H1 (cell line): ENCODE data around the gene ARHGAP42. TPM values are rescaled to one million over a fixed set of nuclear protein-coding genes. Genes with fewer than 3 reads are reported as not detected.

Source experiments
- CTCF ChIA-PET: fragments of 300-600 bp; sonication (Branson Sonifier 250); formaldehyde crosslinking; loops from one replicate; lab custom pipeline; 2021; ENCODE audit not compliant: partially characterized antibody; lab: Charles Lee
- POLR2A ChIA-PET: fragments of 300-600 bp; sonication (Branson Sonifier 250); formaldehyde crosslinking; loops from one replicate; lab custom pipeline; 2021; ENCODE audit warnings: inconsistent platforms; ENCODE audit not compliant: partially characterized antibody; lab: Charles Lee
- DNase-seq, 2 experiments: peaks; one replicate each; pipeline versions ENCODE4 v3.0.0 to v3.0.0-alpha.2; 2010 to 2022; ENCODE audit warnings: low spot score in 2 of 2, low read depth in 1 of 2, mixed read lengths in 1 of 2
- FAIRE-seq: peaks from 2 replicates; lab custom pipeline; 2011; peaks lifted over from hg19 to GRCh38; lab: Jason Lieb, UNC
- H2AFZ ChIP-seq: 2 replicates; pipeline ENCODE4 v1.8.1; 2012; ENCODE audit warnings: low read length, inconsistent platforms
- H2AK5ac ChIP-seq: 2 replicates; pipeline ENCODE4 v1.6.1; 2013; ENCODE audit warnings: low read depth, low read length
- H2BK120ac ChIP-seq: replicated peaks from 2 replicates; pipeline ENCODE3; 2013; ENCODE audit warnings: low read depth, low read length, inconsistent platforms
- H2BK12ac ChIP-seq: 2 replicates; pipeline ENCODE4 v1.6.1; 2013; ENCODE audit warnings: low read depth, low read length
- H2BK15ac ChIP-seq: 2 replicates; pipeline ENCODE4 v1.6.1; 2013; ENCODE audit warnings: low read length
- H2BK20ac ChIP-seq: 2 replicates; pipeline ENCODE4 v1.6.1; 2013; ENCODE audit warnings: low read length
- H2BK5ac ChIP-seq: 2 replicates; pipeline ENCODE4 v1.6.1; 2013; ENCODE audit warnings: low read depth, low read length
- H3K14ac ChIP-seq: 2 replicates; pipeline ENCODE4 v1.6.1; 2013; ENCODE audit warnings: inconsistent platforms; ENCODE audit not compliant: insufficient read length
- H3K18ac ChIP-seq: 2 replicates; pipeline ENCODE4 v1.6.1; 2013; ENCODE audit warnings: low read length; ENCODE audit errors: extremely low read depth
- H3K23ac ChIP-seq: 2 replicates; pipeline ENCODE4 v1.6.1; 2013; ENCODE audit warnings: inconsistent platforms; ENCODE audit not compliant: insufficient read length
- H3K23me2 ChIP-seq: 2 replicates; pipeline ENCODE4 v1.6.1; 2013; ENCODE audit warnings: low read depth, low read length
- H3K27ac ChIP-seq: 2 replicates; pipeline ENCODE4 v1.6.1; 2011; ENCODE audit warnings: low read depth, low read length, inconsistent platforms
- H3K27me3 ChIP-seq, 4 experiments: replicated peaks in 1 of 4; 1 replicate in 1 of 4; 2 replicates in 3 of 4; pipeline versions ENCODE4 v1.6.1 to v1.8.1; 2011 to 2013; ENCODE audit warnings: low read length in 3 of 4, mild to moderate bottlenecking in 3 of 4, inconsistent platforms in 2 of 4, mixed read lengths in 2 of 4, moderate library complexity in 1 of 4; ENCODE audit not compliant: control insufficient read depth in 3 of 4, insufficient read depth in 3 of 4; ENCODE audit errors: extremely low read depth in 1 of 4
- H3K36me3 ChIP-seq, 4 experiments: 2 replicates each; pipeline versions ENCODE4 v1.6.1 to v1.8.1; 2011 to 2013; ENCODE audit warnings: mild to moderate bottlenecking in 4 of 4, low read length in 3 of 4, moderate library complexity in 2 of 4, control low read depth in 1 of 4, inconsistent platforms in 1 of 4; ENCODE audit not compliant: insufficient read depth in 4 of 4, control insufficient read depth in 2 of 4
- H3K4ac ChIP-seq: replicated peaks from 2 replicates; pipeline ENCODE3; 2013; ENCODE audit warnings: low read length, low read depth, mixed read lengths, inconsistent platforms; ENCODE audit not compliant: insufficient read length
- H3K4me1 ChIP-seq, 4 experiments: replicated peaks in 1 of 4; 1 replicate in 1 of 4; 2 replicates in 3 of 4; pipeline versions ENCODE4 v1.6.1 to v1.8.1; 2011 to 2013; ENCODE audit warnings: low read length in 3 of 4, inconsistent platforms in 2 of 4, mixed read lengths in 1 of 4; ENCODE audit not compliant: insufficient read depth in 4 of 4, control insufficient read depth in 3 of 4
- H3K4me2 ChIP-seq, 2 experiments: 2 replicates each; pipeline versions ENCODE4 v1.6.1 to v1.8.1; 2011 to 2013; ENCODE audit warnings: low read depth in 2 of 2, low read length in 2 of 2, control low read depth in 1 of 2, inconsistent platforms in 1 of 2, mild to moderate bottlenecking in 1 of 2; ENCODE audit not compliant: insufficient read depth in 1 of 2
- H3K4me3 ChIP-seq, 4 experiments: fragments of 200-600, 300-600 bp in 1 of 4; sonication (generic), shearing (Covaris generic), sonication (Bioruptor Twin) in 1 of 4; 2 replicates each; pipeline versions ENCODE4 v1.5.1 to v1.8.1; 2011 to 2016; ENCODE audit warnings: low read length in 4 of 4, low read depth in 3 of 4, control low read depth in 2 of 4, inconsistent platforms in 2 of 4, mild to moderate bottlenecking in 2 of 4, mixed read lengths in 1 of 4, moderate library complexity in 1 of 4; ENCODE audit not compliant: insufficient read depth in 2 of 4; ENCODE audit errors: extremely low read depth in 1 of 4
- H3K56ac ChIP-seq: replicated peaks from 2 replicates; pipeline ENCODE3; 2013; ENCODE audit warnings: low read depth, mild to moderate bottlenecking, mixed read lengths, low read length, inconsistent platforms; ENCODE audit not compliant: insufficient read length
- H3K79me1 ChIP-seq: 2 replicates; pipeline ENCODE4 v1.6.1; 2013; ENCODE audit warnings: low read depth, low read length, control low read depth
- H3K79me2 ChIP-seq, 2 experiments: 2 replicates each; pipeline versions ENCODE4 v1.6.1 to v1.8.1; 2012 to 2013; ENCODE audit warnings: low read length in 2 of 2, mild to moderate bottlenecking in 2 of 2, inconsistent platforms in 1 of 2; ENCODE audit not compliant: insufficient read depth in 2 of 2, control insufficient read depth in 1 of 2
- H3K9ac ChIP-seq, 4 experiments: replicated peaks in 1 of 4; 1 replicate in 1 of 4; 2 replicates in 3 of 4; pipeline versions ENCODE4 v1.6.1 to v1.8.1; 2011 to 2013; ENCODE audit warnings: low read depth in 3 of 4, low read length in 3 of 4, control low read depth in 2 of 4, mild to moderate bottlenecking in 2 of 4, moderate library complexity in 2 of 4, inconsistent platforms in 1 of 4; ENCODE audit errors: extremely low read depth in 1 of 4
- H3K9me3 ChIP-seq, 2 experiments: 2 replicates each; pipeline versions ENCODE4 v1.6.1 to v1.8.1; 2012 to 2013; ENCODE audit warnings: mild to moderate bottlenecking in 2 of 2, moderate library complexity in 2 of 2, control low read depth in 1 of 2, inconsistent platforms in 1 of 2, low read depth in 1 of 2, low read length in 1 of 2, mixed read lengths in 1 of 2; ENCODE audit not compliant: insufficient read depth in 2 of 2
- H4K20me1 ChIP-seq, 2 experiments: replicated peaks in 1 of 2; 2 replicates each; pipeline versions ENCODE3 to v1.8.1; 2011 to 2013; ENCODE audit warnings: inconsistent platforms in 2 of 2, low read length in 2 of 2, mild to moderate bottlenecking in 1 of 2; ENCODE audit not compliant: insufficient read depth in 2 of 2, control insufficient read depth in 1 of 2
- H4K5ac ChIP-seq: 2 replicates; pipeline ENCODE4 v1.6.1; 2013; ENCODE audit warnings: low read length, low read depth, mixed read lengths, inconsistent platforms; ENCODE audit not compliant: insufficient read length
- H4K8ac ChIP-seq: 2 replicates; pipeline ENCODE4 v1.8.0; 2013; ENCODE audit warnings: mild to moderate bottlenecking, moderate library complexity, low read length, inconsistent platforms; ENCODE audit not compliant: insufficient read depth; ENCODE audit errors: extremely low read depth
- H4K91ac ChIP-seq: replicated peaks from 2 replicates; pipeline ENCODE3; 2013; ENCODE audit warnings: low read length, mixed read lengths, inconsistent platforms; ENCODE audit not compliant: insufficient read length
- ATF2 ChIP-seq: IDR thresholded peaks from 2 replicates; pipeline ENCODE4 v1.6.1; 2012; ENCODE audit warnings: low read length, inconsistent platforms
- CHD1 ChIP-seq: IDR thresholded peaks from 2 replicates; pipeline ENCODE4 v1.6.1; 2012; ENCODE audit warnings: low read depth, low read length, improper control_type of control experiment
- CHD2 ChIP-seq: IDR thresholded peaks from 2 replicates; pipeline ENCODE4 v1.6.1; 2012; ENCODE audit warnings: low read length, improper control_type of control experiment
- CTBP2 ChIP-seq: IDR thresholded peaks from 2 replicates; pipeline ENCODE4 v1.7.0; 2011; ENCODE audit warnings: borderline replicate concordance, mild to moderate bottlenecking, moderate library complexity, mixed read lengths, low read length; ENCODE audit not compliant: insufficient read depth, insufficient read length
- GTF2F1 ChIP-seq: IDR thresholded peaks from 2 replicates; pipeline ENCODE4 v1.6.1; 2012; ENCODE audit warnings: low read depth, low read length, improper control_type of control experiment, borderline replicate concordance
- MAX ChIP-seq: IDR thresholded peaks from 2 replicates; pipeline ENCODE4 v1.6.1; 2012; ENCODE audit warnings: inconsistent platforms
- RNF2 ChIP-seq: fragments of 200-900, 300-1000 bp; sonication (generic); IDR thresholded peaks from 2 replicates; pipeline ENCODE4 v1.7.1; 2016; ENCODE audit warnings: borderline replicate concordance, low read depth, mild to moderate bottlenecking, antibody characterized with exemption, low read length; ENCODE audit not compliant: poor library complexity, severe bottlenecking; ENCODE audit errors: missing control alignments
- SIRT6 ChIP-seq: IDR thresholded peaks from one replicate; pipeline ENCODE4 v1.7.1; 2012; ENCODE audit warnings: low read length, inconsistent platforms
- SP4 ChIP-seq: IDR thresholded peaks from 2 replicates; pipeline ENCODE4 v1.6.1; 2012; ENCODE audit warnings: low read length, inconsistent platforms
- TBP ChIP-seq: IDR thresholded peaks from 2 replicates; pipeline ENCODE4 v1.6.1; 2011; ENCODE audit warnings: low read depth, low read length, improper control_type of control experiment
- TCF12 ChIP-seq: IDR thresholded peaks from 2 replicates; pipeline ENCODE4 v1.6.1; 2011; ENCODE audit warnings: low read depth, mild to moderate bottlenecking, low read length
- WGBS, 2 experiments: shearing (Covaris generic) in 1 of 2; methylation state at CpG; one replicate each; pipeline versions ENCODE4 v1.1.6 to v1.1.7; 2013 to 2015; ENCODE audit warnings: low lambda C conversion rate in 2 of 2, mixed read lengths in 2 of 2, inconsistent platforms in 1 of 2, low coverage in 1 of 2, missing lambda C conversion rate in 1 of 2; ENCODE audit not compliant: insufficient replicate concordance in 2 of 2, insufficient coverage in 1 of 2, insufficient read length in 1 of 2; ENCODE audit errors: extremely low coverage in 1 of 2, missing lambda C conversion rate in 1 of 2; 5-methylcytosine and 5-hydroxymethylcytosine counted together
- polyA plus RNA-seq, 7 experiments: library from polyadenylated mRNA; depleted of rRNA in 3 of 7; stranded (reverse) in 5 of 7; unstranded in 2 of 7; fragments of >200 nt in 5 of 7; fragments of 200-250 nt in 2 of 7; gene quantifications; 1 replicate in 5 of 7; 2 replicates in 1 of 7; 4 replicates in 1 of 7; pipeline versions ENCODE4 v1.2.1 to v1.2.3, GENCODE V29; 2011 to 2013; ENCODE audit warnings: missing spikeins in 2 of 7, mixed read lengths in 2 of 7
- total RNA-seq: library from RNA; stranded (reverse); fragmentation: NEBNext Ultra II Directional; extraction: Animal tissue kit (Norgen Biotek cat#: 25700); gene quantifications from 2 replicates; pipeline ENCODE4 v1.2.1, GENCODE V29; 2021

The ARHGAP42 gene
- total and polyA plus RNA-seq, 2 of the 8 experiments (the other 6 are each of a cell fraction or from before 2014, with no cell fraction given): 22.2 to 33.5 TPM

DNA sequence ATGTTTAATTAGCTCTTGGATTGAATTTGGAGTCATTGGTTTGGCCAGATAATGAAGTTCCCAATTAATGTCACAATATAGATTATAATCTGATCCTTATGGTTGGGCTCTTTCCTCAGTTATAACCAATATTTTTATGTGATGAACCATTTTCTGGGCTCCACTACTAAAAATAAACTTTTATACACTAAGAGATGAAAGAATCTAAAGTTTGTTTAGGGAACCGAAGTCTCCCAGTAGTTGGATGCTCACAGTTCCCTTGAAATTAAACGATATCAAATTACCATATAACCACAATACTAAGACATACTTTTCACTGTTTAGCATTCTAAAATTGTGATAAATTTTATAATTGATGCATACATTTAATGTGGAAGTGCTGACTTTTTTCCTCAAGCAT lies 47.0 kb upstream of the ARHGAP42 start:
- ChIA-PET POLR2A (no interaction called here), CTCF (interaction anchor here (0.8 to 1.1 kb wide), 2 partner anchors 24 to 314 kb away, joined by 3 read pairs; no protein-coding TSS in a partner anchor)
- H2BK15ac ChIP-seq: no peak overlapping the region
- no peak overlapping the region for H3K23ac ChIP-seq
- no peaks in the 10 kb centered on the region for H3K79me2 ChIP-seq
- no peak overlapping the region for H2BK5ac ChIP-seq
- no peak overlapping the region for H4K5ac ChIP-seq
- no peaks in the 10 kb centered on the region for H3K9me3 ChIP-seq
- no peak overlapping the region for H2AK5ac ChIP-seq
- H4K8ac ChIP-seq: no peak overlapping the region
- FAIRE-seq: no peak
- H3K56ac ChIP-seq: no peak overlapping the region
- no peaks in the 10 kb centered on the region for H3K79me1 ChIP-seq
- peaks cover 0 to 3% (median 0%) of the 10 kb centered on the region in 4 experiments; a peak in 1 of 7 replicates for H3K4me1 ChIP-seq
- no peak overlapping the region for H3K9ac ChIP-seq
- H3K23me2 ChIP-seq: no peaks in the 10 kb centered on the region
- DNase-seq: no peak
- no peak overlapping the region for H3K4me3 ChIP-seq
- no peak overlapping the region for H4K91ac ChIP-seq
- H3K14ac ChIP-seq: no peak overlapping the region
- 94% methylated on average over 2 of the region's 2 CpGs; no CpG with 5 or more reads in 1 of the 2 experiments for WGBS, 2 experiments
- no peak overlapping the region for H3K4ac ChIP-seq
- no peaks in the 10 kb centered on the region; a peak in 1 of 7 replicates for H3K27me3 ChIP-seq
- no peak overlapping the region for H2BK12ac ChIP-seq
- no peaks in the 10 kb centered on the region for H4K20me1 ChIP-seq
- H2BK120ac ChIP-seq: no peak overlapping the region
- H2BK20ac ChIP-seq: no peak overlapping the region
- no peak overlapping the region for H2AFZ ChIP-seq
- no peak overlapping the region for H3K18ac ChIP-seq
- no peaks in the 10 kb centered on the region for H3K36me3 ChIP-seq
- H3K4me2 ChIP-seq: no peak overlapping the region
- H3K27ac ChIP-seq: no peak overlapping the region
- no peak for TF ChIP-seq SIRT6
- TF ChIP-seq TCF12: no peak
- TF ChIP-seq RNF2: no peak
- no peak for TF ChIP-seq GTF2F1
- no peak for TF ChIP-seq CHD1
- TF ChIP-seq TBP: no peak
- TF ChIP-seq ATF2: no peak
- TF ChIP-seq SP4: no peak
- TF ChIP-seq MAX: no peak
- TF ChIP-seq CTBP2: no peak
- no peak for TF ChIP-seq CHD2
